ENCODE data around the gene CAPN5.

DNA sequence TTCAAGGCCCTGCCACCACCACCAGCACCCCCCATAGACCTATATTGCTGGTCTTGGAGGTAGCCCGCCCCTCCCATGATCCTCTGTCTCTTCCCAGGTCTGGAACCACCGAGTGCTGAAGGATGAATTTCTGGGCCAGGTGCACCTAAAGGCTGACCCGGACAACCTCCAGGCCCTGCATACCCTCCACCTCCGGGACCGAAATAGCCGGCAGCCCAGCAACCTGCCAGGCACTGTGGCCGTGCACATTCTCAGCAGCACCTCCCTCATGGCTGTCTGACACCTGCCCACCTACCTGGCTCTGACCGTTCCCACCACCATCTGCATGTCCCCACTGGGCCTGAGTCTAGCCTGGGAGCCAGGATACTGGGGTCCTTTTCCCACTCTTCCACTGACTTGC, 56.8 kb downstream of the CAPN5 start:
- TF ChIP-seq CBX8 (IDR thresholded peaks at IDR 0.05) (no peak), MYC (IDR thresholded peaks at IDR 0.05; ENCODE audit: borderline replicate concordance, low read length) (no peak), RFX5 (IDR thresholded peaks at IDR 0.05) (no peak)
- TF ChIP-seq, protein P1, sequence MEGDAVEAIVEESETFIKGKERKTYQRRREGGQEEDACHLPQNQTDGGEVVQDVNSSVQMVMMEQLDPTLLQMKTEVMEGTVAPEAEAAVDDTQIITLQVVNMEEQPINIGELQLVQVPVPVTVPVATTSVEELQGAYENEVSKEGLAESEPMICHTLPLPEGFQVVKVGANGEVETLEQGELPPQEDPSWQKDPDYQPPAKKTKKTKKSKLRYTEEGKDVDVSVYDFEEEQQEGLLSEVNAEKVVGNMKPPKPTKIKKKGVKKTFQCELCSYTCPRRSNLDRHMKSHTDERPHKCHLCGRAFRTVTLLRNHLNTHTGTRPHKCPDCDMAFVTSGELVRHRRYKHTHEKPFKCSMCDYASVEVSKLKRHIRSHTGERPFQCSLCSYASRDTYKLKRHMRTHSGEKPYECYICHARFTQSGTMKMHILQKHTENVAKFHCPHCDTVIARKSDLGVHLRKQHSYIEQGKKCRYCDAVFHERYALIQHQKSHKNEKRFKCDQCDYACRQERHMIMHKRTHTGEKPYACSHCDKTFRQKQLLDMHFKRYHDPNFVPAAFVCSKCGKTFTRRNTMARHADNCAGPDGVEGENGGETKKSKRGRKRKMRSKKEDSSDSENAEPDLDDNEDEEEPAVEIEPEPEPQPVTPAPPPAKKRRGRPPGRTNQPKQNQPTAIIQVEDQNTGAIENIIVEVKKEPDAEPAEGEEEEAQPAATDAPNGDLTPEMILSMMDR (IDR thresholded peaks at IDR 0.05) = no peak
